Colon (tissue), 2 donors: ENCODE results near the gene NMB.
"Not testable (repeated sequence)": the region's sequence is repeated elsewhere in the genome, so short reads cannot be mapped to it uniquely, and the experiment has no call there.

Source experiments
- FAIRE-seq: peaks from 2 replicates; lab custom pipeline; 2012; peaks lifted over from hg19 to GRCh38; lab: Jason Lieb, UNC
- donor health status: control.
- donor health status: control.

Gene NMB

DNA sequence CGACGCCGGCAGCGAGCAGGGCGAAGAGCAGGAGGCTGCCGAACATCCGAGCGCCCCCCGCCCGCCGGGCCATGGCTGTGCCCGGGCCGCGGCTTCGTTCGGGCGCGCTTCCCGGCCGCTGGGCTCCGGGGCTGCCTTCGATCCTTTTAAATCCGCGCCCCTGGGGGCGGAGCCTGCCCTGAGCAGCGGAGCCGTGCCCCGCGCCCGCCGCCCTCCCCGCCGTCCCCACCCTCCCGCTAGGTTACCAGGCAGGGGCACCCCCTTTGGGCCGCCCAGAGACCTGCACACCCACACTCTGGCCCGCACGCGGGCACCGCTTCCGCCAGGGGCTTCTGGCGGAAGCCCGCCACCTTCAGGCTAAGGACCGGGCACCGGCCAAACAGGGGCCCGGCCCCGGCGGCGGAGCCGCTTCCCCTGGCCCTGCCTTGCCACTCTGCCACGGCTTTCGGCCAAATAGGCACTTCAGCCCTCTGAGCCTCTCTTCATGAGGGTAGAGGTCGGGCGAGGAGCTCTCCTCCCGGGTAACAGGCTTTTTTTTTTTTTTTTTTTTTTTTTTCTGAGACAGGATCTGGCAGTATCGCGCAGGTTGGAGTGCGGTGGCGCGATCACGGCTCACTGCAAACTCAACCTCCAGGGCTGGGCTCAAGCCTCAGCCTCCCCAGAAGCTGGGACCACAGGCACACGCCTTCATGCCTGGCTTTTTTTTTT, at the start of gene NMB:
TSS of gene NMB (minus strand) at position 120 of the 708 bp plus-strand sequence. CDS start at position 73, 47 bp downstream.
- FAIRE-seq: no peak

DNA sequence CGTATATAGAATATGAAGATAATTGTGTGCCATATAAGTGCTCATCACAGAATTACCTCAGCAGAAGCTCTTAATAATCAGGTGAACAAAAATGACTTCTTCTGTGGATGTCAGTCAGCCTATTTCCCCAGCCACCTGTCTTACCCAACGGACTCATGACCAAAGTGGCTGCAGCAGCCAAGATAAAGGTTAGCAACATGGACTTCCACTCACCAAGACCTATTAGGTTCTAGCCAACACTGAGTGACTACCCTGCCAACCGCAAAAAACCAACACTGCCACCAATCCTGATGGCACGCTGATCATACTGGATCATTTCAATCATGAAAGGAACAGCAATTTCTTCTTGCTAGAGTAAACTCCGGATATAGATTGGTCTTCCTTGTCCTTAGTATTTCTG, 45.8 kb upstream of the NMB start:
- no peak for FAIRE-seq

DNA sequence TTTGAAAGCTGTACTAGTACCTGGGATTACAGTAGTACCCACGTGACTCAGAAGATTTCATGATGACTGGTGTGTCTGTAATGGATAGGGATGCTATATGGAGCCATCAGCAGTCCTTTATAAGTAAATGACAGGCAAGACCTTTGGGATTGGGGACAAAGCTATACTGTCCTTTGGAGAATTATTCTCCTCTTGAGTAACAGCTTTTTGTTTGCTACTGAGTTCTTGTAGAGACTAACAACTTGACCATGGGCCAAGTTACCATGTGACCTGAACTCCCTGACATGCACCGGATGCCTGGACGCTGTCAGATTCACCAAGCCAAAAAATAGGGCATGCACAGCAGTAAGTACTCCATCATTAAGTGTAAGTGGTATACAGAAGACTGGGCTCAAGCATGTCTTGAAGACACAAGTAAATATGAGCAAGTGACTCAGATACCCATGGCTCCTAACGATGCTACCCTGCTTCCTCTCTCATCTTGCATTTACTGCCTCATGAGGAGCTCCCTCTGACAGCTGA, 45.0 kb upstream of the NMB start:
- FAIRE-seq: no peak

GRCh38 chr15:84699538-84700191, 41.7 kb upstream of the NMB start:
- no peak for FAIRE-seq

GRCh38 chr15:84697236-84697990, 39.4 kb upstream of the NMB start:
- no peak for FAIRE-seq

- FAIRE-seq: no peak
Measured at GRCh38 chr15:84696757-84697156, 38.8 kb upstream of the NMB start.

GRCh38 chr15:84690342-84690741, 32.3 kb upstream of the NMB start:
- no peak for FAIRE-seq

DNA sequence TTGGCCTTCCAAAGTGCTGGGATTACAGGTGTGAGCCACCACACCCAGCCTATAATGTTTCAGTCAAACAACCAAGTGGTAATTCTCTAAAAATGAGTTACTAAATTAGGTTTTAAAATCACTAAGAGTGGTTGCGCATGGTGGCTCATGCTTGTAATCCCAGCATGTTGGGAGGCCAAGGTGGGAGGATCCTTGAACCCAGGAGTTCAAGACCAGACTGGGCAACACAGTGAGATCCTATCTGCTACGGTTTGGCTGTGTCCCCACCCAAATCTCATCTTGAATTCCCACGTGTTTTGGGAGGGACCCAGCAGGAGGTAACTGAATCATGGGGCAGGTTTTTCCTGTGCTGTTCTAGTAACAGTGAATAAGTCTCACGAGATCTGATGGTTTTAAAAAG, 31.9 kb upstream of the NMB start:
- FAIRE-seq: no peak

- not testable (repeated sequence) for FAIRE-seq
Measured at GRCh38 chr15:84686446-84686845, 28.4 kb upstream of the NMB start.

GRCh38 chr15:84685304-84685703, 27.3 kb upstream of the NMB start:
- no peak for FAIRE-seq

DNA sequence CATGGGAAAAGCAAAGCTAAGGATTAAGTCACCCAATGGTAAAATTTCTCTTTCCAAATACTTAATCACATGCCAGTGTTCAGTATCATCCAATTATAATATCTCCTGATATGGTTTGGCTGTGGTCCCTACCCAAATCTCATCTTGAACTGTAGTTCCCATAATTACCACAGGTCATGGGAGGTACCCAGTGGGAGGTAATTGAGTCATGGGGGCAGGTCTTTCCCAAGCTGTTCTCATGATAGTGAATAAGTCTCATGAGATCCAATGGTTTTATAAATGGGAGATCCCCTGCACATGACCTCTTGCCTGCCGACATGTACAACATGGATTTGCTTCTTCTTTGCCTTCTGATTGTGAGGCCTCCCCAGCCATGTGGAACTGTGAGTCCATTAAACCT, 26.1 kb upstream of the NMB start:
- no peak for FAIRE-seq

DNA sequence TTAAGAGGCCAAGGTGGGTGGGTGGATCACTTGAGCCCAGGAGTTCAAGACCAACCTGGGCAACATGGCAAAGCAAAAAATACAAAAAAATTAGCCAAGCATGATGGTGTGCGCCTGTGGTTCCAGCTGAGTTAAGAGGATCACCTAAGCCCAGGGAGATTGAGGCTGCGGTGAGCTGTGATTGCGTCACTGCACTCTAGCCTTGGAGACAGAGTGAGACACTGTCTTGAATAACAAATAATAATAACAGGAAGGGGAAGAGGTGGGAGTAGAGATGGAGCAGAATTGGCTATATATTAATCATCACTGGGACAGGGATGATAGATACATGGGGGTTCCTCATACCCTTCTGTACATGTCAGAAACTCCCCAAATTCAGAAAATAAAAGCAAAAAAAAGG, 23.8 kb upstream of the NMB start:
- FAIRE-seq: no peak

- FAIRE-seq: no peak
Measured at GRCh38 chr15:84671211-84671610, 13.2 kb upstream of the NMB start.

DNA sequence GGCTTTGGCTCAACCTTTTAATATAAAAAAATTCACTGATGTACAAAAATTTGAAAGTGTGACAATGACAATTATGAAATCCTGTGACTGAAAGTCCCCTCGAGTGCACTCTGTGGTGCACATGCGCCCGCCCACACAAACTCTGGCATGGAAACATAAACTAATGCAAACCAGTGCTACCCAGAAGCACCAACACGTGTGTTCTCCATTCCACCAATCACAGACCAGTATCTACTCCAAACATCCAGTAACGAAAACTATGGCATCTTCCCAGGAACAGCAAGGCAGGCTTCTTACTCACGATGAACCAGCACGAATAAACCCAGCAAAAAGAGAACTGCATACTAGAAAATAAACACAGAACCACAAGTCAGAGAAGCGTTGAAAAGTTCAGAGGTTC, 11.7 kb upstream of the NMB start:
- no peak for FAIRE-seq

- no peak for FAIRE-seq
Measured at GRCh38 chr15:84668221-84668982, 10.4 kb upstream of the NMB start.

- FAIRE-seq: no peak
Measured at GRCh38 chr15:84666373-84666772, 8.4 kb upstream of the NMB start.

- no peak for FAIRE-seq
Measured at GRCh38 chr15:84661001-84661400, 3.0 kb upstream of the NMB start.

- FAIRE-seq: no peak
Measured at GRCh38 chr15:84659904-84660781, 2.1 kb upstream of the NMB start.

- no peak for FAIRE-seq
Measured at GRCh38 chr15:84658788-84659411, 901 bp upstream of the NMB start.

DNA sequence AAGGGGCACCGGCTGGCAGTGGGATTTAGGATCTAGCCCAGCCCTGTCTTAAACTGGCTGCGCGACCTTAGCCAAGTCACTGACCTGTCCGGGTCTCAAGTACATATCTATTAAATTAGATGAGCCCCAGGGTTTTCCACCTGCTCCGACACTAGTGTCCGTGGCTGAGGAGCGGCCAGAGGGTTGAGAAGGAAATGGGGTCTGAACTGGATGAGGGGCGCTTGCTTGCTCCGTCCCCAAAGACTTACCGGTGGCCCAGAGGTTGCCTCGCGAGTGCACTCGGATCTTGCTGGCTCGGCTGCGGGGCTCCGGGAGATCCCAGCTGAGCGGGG, 285 bp downstream of the NMB start:
- no peak for FAIRE-seq

DNA sequence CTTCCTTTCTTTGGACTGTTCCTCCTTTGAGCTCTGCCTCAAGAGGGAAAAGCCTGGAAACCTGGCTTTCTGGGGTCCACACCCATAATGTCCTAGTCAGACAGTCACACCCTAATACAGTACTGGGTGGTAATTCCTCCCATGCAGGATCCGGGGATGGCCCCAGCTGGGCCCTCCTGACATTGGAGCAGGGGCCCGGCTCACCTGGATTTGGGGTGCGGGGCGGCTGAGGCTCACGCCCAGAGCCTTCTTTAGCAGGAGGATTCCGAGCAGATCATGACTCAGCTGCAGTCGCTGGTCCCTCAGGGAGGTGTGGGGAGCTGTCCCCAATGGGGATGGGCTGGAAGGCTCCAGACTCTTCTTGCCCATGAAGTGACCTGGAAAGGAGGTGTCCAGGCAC, 1.0 kb downstream of the NMB start:
- no peak for FAIRE-seq
